Peyer's patch (tissue), 4 donors: ENCODE measurements around the gene SDHB.

Source experiments
- POLR2A ChIP-seq, 2 donors: fragments of 450-650 bp; IDR thresholded peaks; one replicate each; pipeline ENCODE4 v1.5.1; 2017; ENCODE audit warnings: antibody characterized with exemption in 2 of 2, mild to moderate bottlenecking in 2 of 2, moderate library complexity in 2 of 2
- TF ChIP-seq, protein P1 (sequence below), 6 experiments: fragments of 450-650 bp in 4 of 6; fragments of 200-600 bp in 2 of 6; sonication (generic) in 1 of 6; IDR thresholded peaks; one replicate each; pipeline ENCODE4 v1.5.1; 2017 to 2019; ENCODE audit warnings: antibody characterized with exemption in 6 of 6, mild to moderate bottlenecking in 3 of 6, moderate library complexity in 1 of 6

DNA sequence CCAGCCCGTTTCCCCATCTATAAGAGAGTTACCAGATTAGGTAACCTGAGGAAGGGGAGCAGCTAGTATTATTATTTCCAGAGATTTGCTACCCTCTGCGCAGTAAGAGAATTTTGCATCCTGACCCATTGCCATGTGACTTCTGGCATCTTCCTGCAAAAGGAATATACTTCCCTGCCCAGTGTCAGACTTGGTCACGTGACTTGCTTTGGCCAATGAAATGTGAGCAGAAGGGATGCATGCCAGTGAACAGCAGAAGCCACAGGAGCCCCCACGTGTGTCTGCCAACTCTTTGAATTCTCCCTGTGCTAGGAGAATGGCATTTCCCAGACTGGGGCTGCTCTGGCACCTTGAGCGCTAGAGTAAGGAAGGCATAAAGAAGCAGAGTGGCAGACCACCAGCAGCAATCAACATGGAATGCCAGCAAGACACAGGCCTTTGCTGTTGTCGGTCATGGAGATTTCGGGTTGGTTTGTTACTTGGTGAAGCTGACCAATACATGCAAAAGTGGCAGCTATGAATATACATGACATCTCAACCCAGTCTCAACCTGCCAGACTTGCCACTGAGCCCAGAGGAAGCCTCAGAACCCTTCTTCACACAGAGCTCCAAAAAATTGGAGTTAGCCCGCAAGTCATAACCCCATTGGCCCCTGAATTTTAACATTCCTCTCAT, 26.4 kb upstream of the SDHB start:
- TF ChIP-seq POLR2A (IDR thresholded peaks at IDR 0.05): no peak
- TF ChIP-seq, protein P1, sequence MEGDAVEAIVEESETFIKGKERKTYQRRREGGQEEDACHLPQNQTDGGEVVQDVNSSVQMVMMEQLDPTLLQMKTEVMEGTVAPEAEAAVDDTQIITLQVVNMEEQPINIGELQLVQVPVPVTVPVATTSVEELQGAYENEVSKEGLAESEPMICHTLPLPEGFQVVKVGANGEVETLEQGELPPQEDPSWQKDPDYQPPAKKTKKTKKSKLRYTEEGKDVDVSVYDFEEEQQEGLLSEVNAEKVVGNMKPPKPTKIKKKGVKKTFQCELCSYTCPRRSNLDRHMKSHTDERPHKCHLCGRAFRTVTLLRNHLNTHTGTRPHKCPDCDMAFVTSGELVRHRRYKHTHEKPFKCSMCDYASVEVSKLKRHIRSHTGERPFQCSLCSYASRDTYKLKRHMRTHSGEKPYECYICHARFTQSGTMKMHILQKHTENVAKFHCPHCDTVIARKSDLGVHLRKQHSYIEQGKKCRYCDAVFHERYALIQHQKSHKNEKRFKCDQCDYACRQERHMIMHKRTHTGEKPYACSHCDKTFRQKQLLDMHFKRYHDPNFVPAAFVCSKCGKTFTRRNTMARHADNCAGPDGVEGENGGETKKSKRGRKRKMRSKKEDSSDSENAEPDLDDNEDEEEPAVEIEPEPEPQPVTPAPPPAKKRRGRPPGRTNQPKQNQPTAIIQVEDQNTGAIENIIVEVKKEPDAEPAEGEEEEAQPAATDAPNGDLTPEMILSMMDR (IDR thresholded peaks at IDR 0.05): no peak
